ENCODE data around the gene EIF3K. TPM values are rescaled to one million over a fixed set of nuclear protein-coding genes. Genes with fewer than 3 reads are reported as not detected.
A peak's percentile ranks its signal among the peaks of the same experiment; 100 is the strongest.

Gene EIF3K
- total and polyA plus RNA-seq, 2 of the 13 experiments (the other 11 are each of a cell fraction or from before 2014, with no cell fraction given) = 179 to 258 TPM

DNA sequence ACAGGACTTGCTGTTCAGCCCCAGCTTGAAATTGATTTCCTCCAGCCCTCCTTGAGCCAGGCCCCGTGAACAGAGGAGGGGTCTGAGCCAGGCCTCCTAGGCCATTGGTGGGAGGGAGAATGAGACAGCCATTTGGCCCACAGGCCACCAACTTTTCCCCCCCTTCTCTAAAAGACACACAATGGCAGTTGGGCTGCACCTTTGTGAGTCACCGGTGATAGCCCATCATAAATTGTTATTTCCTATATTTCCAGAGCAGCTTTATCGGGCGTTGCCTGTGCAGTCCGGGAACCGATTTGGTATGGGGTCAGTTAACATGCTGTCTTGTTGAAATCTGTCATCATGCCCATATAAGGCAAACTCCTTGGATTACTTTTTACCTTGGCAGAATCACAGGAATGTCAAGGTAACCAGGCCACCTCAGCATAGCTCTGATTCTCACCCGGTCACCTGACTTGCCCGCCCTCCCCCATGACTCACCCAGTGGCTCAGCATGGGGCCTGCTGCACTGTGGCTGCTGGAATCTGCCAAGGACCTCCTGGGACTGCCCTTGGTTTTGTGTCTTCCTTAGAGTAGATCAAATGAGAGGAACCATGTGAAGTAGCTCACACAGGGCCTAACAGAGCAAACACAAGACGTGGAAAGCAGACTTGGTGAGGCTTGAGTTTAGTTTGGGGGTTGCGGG lies 64.5 kb downstream of the EIF3K start (continued):
- TF ChIP-seq SAP130 (CRISPR knock-in tag; IDR thresholded peaks at IDR 0.05; ENCODE audit: low read depth) (peak; percentile 84), ZNF7 (CRISPR knock-in tag; IDR thresholded peaks at IDR 0.05) (0 out of 2 replicates have a peak, but pooled peaks have one; percentile 3)

DNA sequence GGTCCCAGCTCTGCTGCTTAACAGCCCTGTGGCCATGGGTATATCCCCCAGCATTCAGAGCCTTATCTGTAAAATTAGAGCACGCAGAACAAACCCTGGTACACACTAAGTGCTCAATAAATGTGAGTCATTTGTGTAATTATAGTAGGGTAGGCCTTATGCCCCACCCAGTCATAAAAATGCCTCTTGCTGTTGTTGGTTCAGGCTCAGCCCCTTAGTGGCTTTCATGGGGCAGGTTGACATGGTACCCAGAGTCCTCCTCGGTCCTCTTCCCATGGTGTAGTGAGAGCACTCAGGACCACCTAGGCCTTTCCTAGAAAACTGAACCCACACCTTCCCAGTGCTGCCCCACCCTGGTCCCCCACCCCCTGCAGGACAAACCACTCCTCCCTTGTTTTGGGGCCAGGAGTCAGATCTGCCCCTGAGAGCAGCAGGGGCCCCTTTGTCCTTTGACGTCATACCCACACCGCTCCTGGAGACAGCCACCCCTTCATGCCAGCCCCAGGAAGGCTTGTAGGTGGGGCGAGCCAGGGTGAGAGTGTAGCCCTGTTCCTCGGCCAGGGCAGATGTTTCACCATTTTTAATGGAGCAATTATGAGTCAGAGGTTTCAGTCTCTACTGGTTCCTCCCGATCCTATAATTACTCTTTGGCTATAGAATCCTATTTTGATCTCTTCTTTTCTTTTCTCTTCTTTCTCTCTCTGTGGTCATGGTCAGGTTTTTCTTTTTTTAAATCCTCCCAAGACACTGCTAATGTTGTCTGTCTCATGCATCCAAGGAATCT lies 65.3 kb downstream of the EIF3K start:
- Histone ChIP-seq H2AFZ (ENCODE audit: low read length) (no peak overlapping the region), H3K79me2 (ENCODE audit: insufficient read depth, low read length) (peaks cover 98% of the 10 kb centered on the region), H3K27ac (ENCODE audit: extremely low read length, insufficient read depth, low read length) (peak overlapping the region; percentile 85), H3K36me3 (replicated peaks in 1 of 2; ENCODE audit: control insufficient read depth in 1 of 2, insufficient read depth in 2 of 2, low read length in 2 of 2) (peaks cover 6 to 12% of the 10 kb centered on the region in 2 experiments; a peak in 4 of 5 replicates), H3K9me3 (ENCODE audit: low read length) (no peaks in the 10 kb centered on the region), H3K27me3 (ENCODE audit: control insufficient read depth in 1 of 2, insufficient read depth in 2 of 2, low read length in 2 of 2) (no peaks in the 10 kb centered on the region), H3K4me3 (replicated peaks in 1 of 3; ENCODE audit: insufficient read depth in 1 of 3, low read depth in 2 of 3, low read length in 3 of 3) (no peak overlapping the region), H3K4me2 (ENCODE audit: low read depth, low read length) (peak overlapping the region; percentile 25), H4K20me1 (ENCODE audit: insufficient read depth, low read length) (peaks cover 10% of the 10 kb centered on the region), H3K4me1 (ENCODE audit: insufficient read depth, low read length) (peaks cover 99% of the 10 kb centered on the region), H3K9ac (ENCODE audit: insufficient read depth, low read depth, low read length) (peak overlapping the region; percentile 67)
- POLR2A ChIA-PET = interaction anchor here (0.8 to 3.4 kb wide), 15 partner anchors 13 to 135 kb away, joined by 3 to 51 read pairs (median 8); partner anchors contain the start of genes ACTN4 and EIF3K
- BruUV-seq (replicated peaks) = TSS peak; percentile 50
- peak; percentile 2; the same call in 1 of the 3 replicates for ATAC-seq
- WGBS (ENCODE audit: low lambda C conversion rate) = 72% methylated on average over 5 of the region's 7 CpGs
- CTCF ChIA-PET (ENCODE audit: low intra/inter-chr PET ratio, low total read pairs) = no interaction called here
- no peak for DNase-seq (ENCODE audit: low spot score)
- in situ Hi-C loops (cut with HindIII; ENCODE audit: extremely low pct_ligation_motif_present, low pct_unique_long_range_greater_than_20kb) = no loop called here
- FAIRE-seq = no peak
- intact Hi-C loops (cut with micrococcal nuclease; ENCODE audit: unreplicated experiment) = no loop called here
- TF ChIP-seq, protein P1, sequence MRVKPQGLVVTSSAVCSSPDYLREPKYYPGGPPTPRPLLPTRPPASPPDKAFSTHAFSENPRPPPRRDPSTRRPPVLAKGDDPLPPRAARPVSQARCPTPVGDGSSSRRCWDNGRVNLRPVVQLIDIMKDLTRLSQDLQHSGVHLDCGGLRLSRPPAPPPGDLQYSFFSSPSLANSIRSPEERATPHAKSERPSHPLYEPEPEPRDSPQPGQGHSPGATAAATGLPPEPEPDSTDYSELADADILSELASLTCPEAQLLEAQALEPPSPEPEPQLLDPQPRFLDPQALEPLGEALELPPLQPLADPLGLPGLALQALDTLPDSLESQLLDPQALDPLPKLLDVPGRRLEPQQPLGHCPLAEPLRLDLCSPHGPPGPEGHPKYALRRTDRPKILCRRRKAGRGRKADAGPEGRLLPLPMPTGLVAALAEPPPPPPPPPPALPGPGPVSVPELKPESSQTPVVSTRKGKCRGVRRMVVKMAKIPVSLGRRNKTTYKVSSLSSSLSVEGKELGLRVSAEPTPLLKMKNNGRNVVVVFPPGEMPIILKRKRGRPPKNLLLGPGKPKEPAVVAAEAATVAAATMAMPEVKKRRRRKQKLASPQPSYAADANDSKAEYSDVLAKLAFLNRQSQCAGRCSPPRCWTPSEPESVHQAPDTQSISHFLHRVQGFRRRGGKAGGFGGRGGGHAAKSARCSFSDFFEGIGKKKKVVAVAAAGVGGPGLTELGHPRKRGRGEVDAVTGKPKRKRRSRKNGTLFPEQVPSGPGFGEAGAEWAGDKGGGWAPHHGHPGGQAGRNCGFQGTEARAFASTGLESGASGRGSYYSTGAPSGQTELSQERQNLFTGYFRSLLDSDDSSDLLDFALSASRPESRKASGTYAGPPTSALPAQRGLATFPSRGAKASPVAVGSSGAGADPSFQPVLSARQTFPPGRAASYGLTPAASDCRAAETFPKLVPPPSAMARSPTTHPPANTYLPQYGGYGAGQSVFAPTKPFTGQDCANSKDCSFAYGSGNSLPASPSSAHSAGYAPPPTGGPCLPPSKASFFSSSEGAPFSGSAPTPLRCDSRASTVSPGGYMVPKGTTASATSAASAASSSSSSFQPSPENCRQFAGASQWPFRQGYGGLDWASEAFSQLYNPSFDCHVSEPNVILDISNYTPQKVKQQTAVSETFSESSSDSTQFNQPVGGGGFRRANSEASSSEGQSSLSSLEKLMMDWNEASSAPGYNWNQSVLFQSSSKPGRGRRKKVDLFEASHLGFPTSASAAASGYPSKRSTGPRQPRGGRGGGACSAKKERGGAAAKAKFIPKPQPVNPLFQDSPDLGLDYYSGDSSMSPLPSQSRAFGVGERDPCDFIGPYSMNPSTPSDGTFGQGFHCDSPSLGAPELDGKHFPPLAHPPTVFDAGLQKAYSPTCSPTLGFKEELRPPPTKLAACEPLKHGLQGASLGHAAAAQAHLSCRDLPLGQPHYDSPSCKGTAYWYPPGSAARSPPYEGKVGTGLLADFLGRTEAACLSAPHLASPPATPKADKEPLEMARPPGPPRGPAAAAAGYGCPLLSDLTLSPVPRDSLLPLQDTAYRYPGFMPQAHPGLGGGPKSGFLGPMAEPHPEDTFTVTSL (CRISPR knock-in tag; IDR thresholded peaks at IDR 0.05; ENCODE audit: borderline replicate concordance) = no peak
- TF ChIP-seq ZNF333 (CRISPR knock-in tag; IDR thresholded peaks at IDR 0.05; ENCODE audit: borderline replicate concordance) = no peak
- TF ChIP-seq ZNF263 (CRISPR knock-in tag; IDR thresholded peaks at IDR 0.05) = 0 out of 2 replicates have a peak, but pooled peaks have one; percentile 18
- TF ChIP-seq HMG20B (CRISPR knock-in tag; conservative IDR thresholded peaks at IDR 0.05) = no peak
- TF ChIP-seq KLF16 (CRISPR knock-in tag; IDR thresholded peaks at IDR 0.05) = 0 out of 4 replicates have a peak, but pooled peaks of 1 of the 2 experiments have one; percentile 8
- TF ChIP-seq ZNF547 (CRISPR knock-in tag; IDR thresholded peaks at IDR 0.05) = no peak
- TF ChIP-seq FOXP1 (IDR thresholded peaks at IDR 0.05) = no peak
- TF ChIP-seq FOXP1 (CRISPR knock-in tag; IDR thresholded peaks at IDR 0.05) = no peak
- no peak for TF ChIP-seq ZNF549 (CRISPR knock-in tag; IDR thresholded peaks at IDR 0.05)
- TF ChIP-seq ZBTB21 (CRISPR knock-in tag; IDR thresholded peaks at IDR 0.05) = peak; percentile 40; the same call in 1 of the 2 replicates
- TF ChIP-seq, protein P2, sequence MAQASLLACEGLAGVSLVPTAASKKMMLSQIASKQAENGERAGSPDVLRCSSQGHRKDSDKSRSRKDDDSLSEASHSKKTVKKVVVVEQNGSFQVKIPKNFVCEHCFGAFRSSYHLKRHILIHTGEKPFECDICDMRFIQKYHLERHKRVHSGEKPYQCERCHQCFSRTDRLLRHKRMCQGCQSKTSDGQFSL (CRISPR knock-in tag; IDR thresholded peaks at IDR 0.05) = no peak
- 0 out of 2 replicates have a peak, but pooled peaks have one; percentile 17 for TF ChIP-seq NFIC (IDR thresholded peaks at IDR 0.05; ENCODE audit: low read length)
- 0 out of 2 replicates have a peak, but pooled peaks have one; percentile 22 for TF ChIP-seq ZSCAN31 (CRISPR knock-in tag; IDR thresholded peaks at IDR 0.05; ENCODE audit: low read depth)

Measured in HepG2 (cell line).